Measurements from ENCODE around the gene FGFR1OP2.
"Not testable (repeated sequence)": the region's sequence is repeated elsewhere in the genome, so short reads cannot be mapped to it uniquely, and the experiment has no call there.

Gene FGFR1OP2

GRCh38 chr12:26937863-26938700 lies at the start of gene FGFR1OP2, which contains the start of gene INTS13:
Gene FGFR1OP2 (plus strand): TSS chr12:26938470. CDS start chr12:26954159, 15,689 bp downstream.
Gene INTS13 (minus strand): TSS chr12:26937981. CDS start chr12:26936803, 1,178 bp downstream.
- peak; percentile 99 for DNase-seq

GRCh38 chr12:26890784-26891183 lies 47.5 kb upstream of the FGFR1OP2 start:
- no peak for DNase-seq

GRCh38 chr12:26891704-26892103 lies 46.6 kb upstream of the FGFR1OP2 start:
- DNase-seq: no peak

GRCh38 chr12:26895672-26896071 lies 42.6 kb upstream of the FGFR1OP2 start:
- DNase-seq: no peak

GRCh38 chr12:26896913-26897312 lies 41.4 kb upstream of the FGFR1OP2 start:
- no peak for DNase-seq

- DNase-seq: not testable (repeated sequence)
Observed at GRCh38 chr12:26903396-26903795, 34.9 kb upstream of the FGFR1OP2 start.

GRCh38 chr12:26906024-26906423 lies 32.2 kb upstream of the FGFR1OP2 start:
- DNase-seq: no peak

- no peak for DNase-seq
Observed at GRCh38 chr12:26906704-26907103, 31.6 kb upstream of the FGFR1OP2 start.

- DNase-seq: peak; percentile 6
Observed at GRCh38 chr12:26918321-26919215, 19.7 kb upstream of the FGFR1OP2 start.

- no peak for DNase-seq
Observed at GRCh38 chr12:26919216-26919555, 19.1 kb upstream of the FGFR1OP2 start.

GRCh38 chr12:26921886-26922285 lies 16.4 kb upstream of the FGFR1OP2 start:
- DNase-seq: no peak

- no peak for DNase-seq
Observed at GRCh38 chr12:26928661-26929060, 9.6 kb upstream of the FGFR1OP2 start.

- DNase-seq: no peak
Observed at GRCh38 chr12:26929590-26929989, 8.7 kb upstream of the FGFR1OP2 start.

GRCh38 chr12:26935636-26936378 lies 2.5 kb upstream of the FGFR1OP2 start:
- DNase-seq: no peak

GRCh38 chr12:26936559-26937442 lies 1.5 kb upstream of the FGFR1OP2 start:
- peak; percentile 19 for DNase-seq

- DNase-seq: no peak
Observed at GRCh38 chr12:26937443-26937862, 817 bp upstream of the FGFR1OP2 start.

GRCh38 chr12:26938701-26939062 lies 412 bp downstream of the FGFR1OP2 start:
- DNase-seq: no peak

GRCh38 chr12:26939192-26939832 lies 1.0 kb downstream of the FGFR1OP2 start:
- DNase-seq: no peak

GRCh38 chr12:26939953-26940352 lies 1.7 kb downstream of the FGFR1OP2 start:
- DNase-seq: no peak

- no peak for DNase-seq
Observed at GRCh38 chr12:26940516-26941214, 2.4 kb downstream of the FGFR1OP2 start.

- DNase-seq: no peak
Observed at GRCh38 chr12:26941215-26941594, 2.9 kb downstream of the FGFR1OP2 start.

Data from retina (tissue), 1 donor.